Activated CD4-positive, alpha-beta T cell treated with anti-CD3 and anti-CD28 coated beads, Interleukin-2, amount 10 ng/mL, durations not matched to agents 24 days and 14 days (primary cell): Measurements from ENCODE around the gene RAPGEF1. TPM values are rescaled to one million over a fixed set of nuclear protein-coding genes. Genes with fewer than 3 reads are reported as not detected.
A peak's percentile ranks its signal among the peaks of the same experiment; 100 is the strongest.
"Not testable (repeated sequence)": the region's sequence is repeated elsewhere in the genome, so short reads cannot be mapped to it uniquely, and the experiment has no call there.

Experiments
- DNase-seq: peaks from one replicate; pipeline ENCODE4 v3.0.0; 2022
- H3K27ac Mint-ChIP-seq: one replicate; pipeline ENCODE4 v1.8.0; 2022; ENCODE audit warnings: mild to moderate bottlenecking, mixed read lengths
- H3K27me3 Mint-ChIP-seq: one replicate; pipeline ENCODE4 v1.8.0; 2022; ENCODE audit warnings: mixed read lengths
- H3K36me3 Mint-ChIP-seq: one replicate; pipeline ENCODE4 v1.8.0; 2022; ENCODE audit warnings: low read depth, mild to moderate bottlenecking, mixed read lengths
- H3K4me1 Mint-ChIP-seq: one replicate; pipeline ENCODE4 v1.8.0; 2021; ENCODE audit warnings: mixed read lengths
- H3K4me3 Mint-ChIP-seq: one replicate; pipeline ENCODE4 v1.8.0; 2022; ENCODE audit warnings: mild to moderate bottlenecking, moderate library complexity, mixed read lengths
- H3K9me3 Mint-ChIP-seq: one replicate; pipeline ENCODE4 v1.8.0; 2021; ENCODE audit warnings: mixed read lengths
- intact Hi-C: fragments of 100-400 bp; cut with micrococcal nuclease; formaldehyde crosslinking; loops from one replicate; pipeline ENCODE4 v1.15.1; 2023
- total RNA-seq: library from RNA; stranded (reverse); gene quantifications from 2 replicates; pipeline ENCODE4 v1.2.3, GENCODE V29; 2022

The RAPGEF1 gene
- total RNA-seq, 1 donor from 2014 or later: 153 TPM

GRCh38 chr9:131692612-131693562 is 47.0 kb downstream of the RAPGEF1 start:
- Mint-ChIP-seq H3K4me1 (peaks cover 66% of the 10 kb centered on the region), H3K27ac (no peak overlapping the region), H3K4me3 (no peak overlapping the region)

GRCh38 chr9:131691969-131692611 is 47.8 kb downstream of the RAPGEF1 start:
- Mint-ChIP-seq H3K27me3 (no peaks in the 10 kb centered on the region), H3K4me1 (peaks cover 62% of the 10 kb centered on the region), H3K9me3 (no peaks in the 10 kb centered on the region), H3K27ac (no peak overlapping the region), H3K4me3 (peak overlapping the region; percentile 47), H3K36me3 (peaks cover 15% of the 10 kb centered on the region)
- DNase-seq: no peak
- intact Hi-C loops: no loop called here

More at GRCh38 chr9:131692612-131693562, 47.0 kb downstream of the RAPGEF1 start:
- intact Hi-C loops: no loop called here
- Mint-ChIP-seq H3K27me3 (no peaks in the 10 kb centered on the region), H3K36me3 (peaks cover 15% of the 10 kb centered on the region), H3K9me3 (no peaks in the 10 kb centered on the region)
- DNase-seq: no peak

GRCh38 chr9:131690941-131691573 is 48.8 kb downstream of the RAPGEF1 start:
- Mint-ChIP-seq H3K27ac (peak overlapping the region; percentile 34), H3K4me3 (peak overlapping the region; percentile 69), H3K27me3 (no peaks in the 10 kb centered on the region), H3K4me1 (peaks cover 63% of the 10 kb centered on the region), H3K36me3 (peaks cover 19% of the 10 kb centered on the region), H3K9me3 (no peaks in the 10 kb centered on the region)
- DNase-seq: no peak
- intact Hi-C loops: no loop called here

GRCh38 chr9:131690462-131690861 is 49.4 kb downstream of the RAPGEF1 start:
- DNase-seq: no peak
- Mint-ChIP-seq H3K27ac (peak overlapping the region; percentile 34), H3K4me3 (no peak overlapping the region), H3K9me3 (no peaks in the 10 kb centered on the region), H3K36me3 (peaks cover 19% of the 10 kb centered on the region), H3K4me1 (peaks cover 62% of the 10 kb centered on the region), H3K27me3 (no peaks in the 10 kb centered on the region)
- intact Hi-C loops: no loop called here

- DNase-seq: no peak
- no peaks in the 10 kb centered on the region for H3K9me3 Mint-ChIP-seq
- no peak overlapping the region for H3K4me3 Mint-ChIP-seq
- H3K27ac Mint-ChIP-seq: no peak overlapping the region
- peaks cover 51% of the 10 kb centered on the region for H3K4me1 Mint-ChIP-seq
- intact Hi-C loops: no loop called here
- peaks cover 16% of the 10 kb centered on the region for H3K36me3 Mint-ChIP-seq
- H3K27me3 Mint-ChIP-seq: no peaks in the 10 kb centered on the region
Observed at GRCh38 chr9:131688377-131688776, 51.5 kb downstream of the RAPGEF1 start.

- H3K4me3 Mint-ChIP-seq: no peak overlapping the region
- H3K9me3 Mint-ChIP-seq: no peaks in the 10 kb centered on the region
- no peak for DNase-seq
- intact Hi-C loops: no loop called here
- no peak overlapping the region for H3K27ac Mint-ChIP-seq
- peaks cover 44% of the 10 kb centered on the region for H3K4me1 Mint-ChIP-seq
- no peaks in the 10 kb centered on the region for H3K27me3 Mint-ChIP-seq
- peaks cover 13% of the 10 kb centered on the region for H3K36me3 Mint-ChIP-seq
Observed at GRCh38 chr9:131685753-131686706, 53.8 kb downstream of the RAPGEF1 start.

GRCh38 chr9:131683094-131683493 is 56.8 kb downstream of the RAPGEF1 start:
- H3K27ac Mint-ChIP-seq, H3K27me3 Mint-ChIP-seq: not testable (repeated sequence)
- H3K36me3 Mint-ChIP-seq: peaks cover 12% of the 10 kb centered on the region

GRCh38 chr9:131682261-131682660 is 57.6 kb downstream of the RAPGEF1 start:
- intact Hi-C loops: no loop called here
- Mint-ChIP-seq H3K4me3 (no peak overlapping the region), H3K27me3 (no peaks in the 10 kb centered on the region), H3K9me3 (no peaks in the 10 kb centered on the region), H3K27ac (peak overlapping the region; percentile 36), H3K36me3 (peaks cover 12% of the 10 kb centered on the region), H3K4me1 (peaks cover 62% of the 10 kb centered on the region)
- no peak for DNase-seq

More at GRCh38 chr9:131683094-131683493, 56.8 kb downstream of the RAPGEF1 start:
- intact Hi-C loops, H3K9me3 Mint-ChIP-seq, DNase-seq, H3K4me3 Mint-ChIP-seq: not testable (repeated sequence)
- peaks cover 53% of the 10 kb centered on the region for H3K4me1 Mint-ChIP-seq

GRCh38 chr9:131681826-131682225 is 58.0 kb downstream of the RAPGEF1 start:
- H3K9me3 Mint-ChIP-seq, intact Hi-C loops, H3K4me3 Mint-ChIP-seq, H3K27me3 Mint-ChIP-seq, DNase-seq, H3K27ac Mint-ChIP-seq: not testable (repeated sequence)
- peaks cover 12% of the 10 kb centered on the region for H3K36me3 Mint-ChIP-seq
- H3K4me1 Mint-ChIP-seq: peaks cover 66% of the 10 kb centered on the region

GRCh38 chr9:131681108-131681507 is 58.8 kb downstream of the RAPGEF1 start:
- intact Hi-C loops, H3K4me3 Mint-ChIP-seq, H3K9me3 Mint-ChIP-seq, DNase-seq, H3K27me3 Mint-ChIP-seq, H3K27ac Mint-ChIP-seq: not testable (repeated sequence)
- H3K4me1 Mint-ChIP-seq: peaks cover 67% of the 10 kb centered on the region
- peaks cover 11% of the 10 kb centered on the region for H3K36me3 Mint-ChIP-seq

- no peaks in the 10 kb centered on the region for H3K27me3 Mint-ChIP-seq
- peaks cover 12% of the 10 kb centered on the region for H3K36me3 Mint-ChIP-seq
- peak overlapping the region; percentile 95 for H3K27ac Mint-ChIP-seq
- no peak for DNase-seq
- intact Hi-C loops: loop anchor here (2.0 kb wide), 1 partner anchor 29 kb away; no protein-coding TSS in a partner anchor
- peaks cover 68% of the 10 kb centered on the region for H3K4me1 Mint-ChIP-seq
- H3K4me3 Mint-ChIP-seq: peak overlapping the region; percentile 75
- no peaks in the 10 kb centered on the region for H3K9me3 Mint-ChIP-seq
Observed at GRCh38 chr9:131679261-131680020, 60.4 kb downstream of the RAPGEF1 start.

GRCh38 chr9:131678499-131679111 is 61.3 kb downstream of the RAPGEF1 start:
- Mint-ChIP-seq H3K27me3 (no peaks in the 10 kb centered on the region), H3K36me3 (peaks cover 12% of the 10 kb centered on the region), H3K27ac (peak overlapping the region; percentile 95), H3K9me3 (no peaks in the 10 kb centered on the region), H3K4me3 (peak overlapping the region; percentile 75), H3K4me1 (peaks cover 72% of the 10 kb centered on the region)
- intact Hi-C loops: loop anchor here (1.0 to 2.0 kb wide), 4 partner anchors 10 to 51 kb away; no protein-coding TSS in a partner anchor
- peak; percentile 92 for DNase-seq
